GM18505 (cell line): Measurements from ENCODE around the gene SNX20.

Source experiments
- ATAC-seq: cut with Tn5 transposase; IDR thresholded peaks from one replicate; pipeline ENCODE4 v1.9.1; 2021; ENCODE audit not compliant: unreplicated experiment
- POLR2A ChIP-seq: IDR thresholded peaks from 4 replicates; pipeline ENCODE4 v1.6.1; 2011; ENCODE audit warnings: borderline replicate concordance; ENCODE audit not compliant: insufficient read depth, insufficient read length; ENCODE audit errors: extremely low read depth

SNX20 gene

DNA sequence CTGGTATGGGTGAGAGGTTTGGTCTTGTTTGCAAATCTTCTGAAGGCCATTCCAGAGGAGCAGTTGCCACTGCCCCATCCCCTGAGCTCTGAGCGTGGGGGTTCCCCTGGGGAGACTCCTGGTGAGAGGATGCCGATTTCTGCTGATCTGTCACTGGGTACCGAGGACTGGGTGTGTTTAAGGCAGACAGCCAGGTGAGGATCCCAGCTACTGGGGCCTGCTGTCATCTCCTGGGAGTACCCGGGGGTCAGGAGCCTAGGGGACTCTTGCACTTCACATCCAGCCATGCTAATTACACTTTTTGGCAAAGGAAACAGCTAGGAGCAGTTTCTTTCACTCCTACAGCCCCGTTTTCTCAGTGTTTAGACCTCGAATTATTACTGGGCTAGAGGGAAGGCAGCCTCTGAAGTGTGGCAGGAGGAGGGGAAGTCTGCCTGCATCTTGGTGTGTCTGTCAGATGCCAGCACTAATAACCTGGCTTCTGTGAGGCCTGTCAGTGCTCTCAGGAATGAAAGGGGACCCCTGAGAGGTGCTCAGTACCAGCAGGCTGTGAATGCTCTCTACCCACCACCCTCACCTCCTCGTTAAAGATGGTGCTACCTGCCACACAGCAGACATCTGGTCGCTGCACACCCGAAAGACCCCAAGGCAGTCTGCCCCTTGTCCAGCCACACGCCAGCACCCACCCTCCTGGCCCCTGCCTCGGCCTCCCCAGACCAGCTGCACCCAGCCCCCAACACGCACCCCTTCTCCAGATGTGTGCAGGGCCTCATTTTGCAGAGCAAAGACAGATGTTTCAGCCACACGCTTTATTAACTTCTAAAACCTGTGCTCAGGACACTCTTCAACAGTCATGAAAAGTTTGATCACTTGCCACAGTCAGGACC, 43.2 kb downstream of the SNX20 start:
- no peak for TF ChIP-seq POLR2A
- no peak for ATAC-seq

DNA sequence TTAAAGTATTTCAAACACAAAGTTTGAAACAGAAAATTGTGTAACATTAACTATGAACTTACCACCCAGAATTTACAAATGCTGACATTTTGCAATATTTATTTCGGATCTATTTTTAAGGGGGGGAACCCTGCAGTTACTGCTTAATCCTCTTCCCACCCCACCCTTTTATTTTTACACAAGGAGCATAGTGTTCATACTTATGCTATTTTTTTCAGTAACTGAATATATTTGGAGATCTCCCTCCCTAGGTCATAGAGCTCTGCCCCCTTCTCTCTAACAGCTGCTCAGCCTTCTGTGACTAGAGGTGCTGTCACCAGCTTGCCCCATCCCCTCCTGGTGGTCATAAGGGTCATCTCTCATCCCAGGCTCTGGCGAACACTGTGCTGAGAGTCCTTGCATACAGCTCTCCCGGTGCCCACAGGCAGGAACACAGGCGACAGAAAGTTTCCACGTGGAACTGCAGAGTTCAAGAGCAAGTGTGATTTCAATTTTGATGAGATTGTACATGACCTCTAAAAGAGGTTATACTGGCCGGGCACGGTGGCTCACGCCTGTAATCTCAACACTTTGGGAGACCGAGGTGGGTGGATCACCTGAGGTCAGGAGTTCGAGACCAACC, 44.2 kb downstream of the SNX20 start:
- ATAC-seq, result no peak

DNA sequence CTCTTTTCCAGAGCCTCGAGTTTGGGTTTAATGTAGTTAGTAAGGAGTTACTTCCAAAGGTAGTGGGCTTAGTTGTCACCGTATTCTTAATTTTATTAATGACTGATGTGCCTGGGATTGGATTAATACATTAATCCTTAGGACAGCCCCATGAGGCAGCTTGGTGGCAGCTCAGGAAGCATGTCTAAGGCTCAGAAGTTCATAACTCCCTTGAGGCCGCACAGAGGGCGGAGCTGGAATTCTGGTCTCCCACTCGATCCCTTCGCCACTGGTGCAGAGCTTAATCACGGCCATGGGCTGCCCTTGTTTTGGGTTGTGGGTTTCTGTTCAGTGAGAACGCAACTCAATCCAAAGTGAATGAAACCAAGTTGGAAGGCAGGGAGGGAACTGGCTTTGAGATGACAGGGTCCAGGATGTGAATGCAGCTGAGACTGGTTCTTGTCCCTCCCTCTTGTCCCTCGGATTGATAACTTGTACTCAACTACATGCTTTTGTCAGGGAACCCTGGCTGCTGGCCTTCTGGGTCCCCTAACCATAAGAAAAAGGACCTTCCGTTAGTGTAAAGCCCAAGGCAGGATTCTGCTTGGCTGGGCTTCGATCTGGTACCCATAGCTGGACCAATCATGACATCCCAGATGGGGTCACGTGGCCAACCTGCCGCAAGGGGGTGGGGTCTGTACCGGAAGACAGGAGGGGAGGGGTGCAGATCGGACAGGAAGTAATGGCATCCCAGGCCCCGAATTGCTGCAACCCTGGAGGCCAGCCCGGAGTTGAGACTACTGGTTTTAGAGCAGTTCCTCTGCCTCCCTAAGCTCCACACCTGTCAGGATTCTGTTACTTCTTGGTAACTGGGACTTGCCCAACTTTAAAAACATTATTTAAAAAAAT, 45.4 kb downstream of the SNX20 start:
- ATAC-seq, result no peak
- no peak for TF ChIP-seq POLR2A

More for the DNA sequence above, 44.2 kb downstream of the SNX20 start:
- TF ChIP-seq POLR2A, result no peak

DNA sequence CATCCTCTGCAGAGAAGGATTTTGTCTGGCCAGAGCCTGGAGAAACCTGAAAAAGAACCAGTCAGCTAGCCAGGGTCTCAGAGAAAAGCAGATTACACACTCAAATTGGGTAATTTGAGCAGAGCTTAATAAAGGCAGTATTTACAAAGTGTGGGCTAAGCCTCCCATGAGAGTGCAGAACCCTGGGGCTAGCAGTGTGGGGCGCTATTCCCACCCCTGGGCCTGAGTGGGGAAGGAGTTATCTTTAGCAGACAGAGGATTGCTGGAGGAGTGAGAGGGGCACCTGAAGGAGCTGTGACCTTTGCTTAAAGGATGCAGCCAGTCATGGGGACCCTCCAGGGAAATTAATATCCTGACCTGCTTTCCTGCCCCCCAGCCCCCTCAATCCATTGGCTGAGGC, 46.2 kb downstream of the SNX20 start:
- TF ChIP-seq POLR2A, result no peak
- ATAC-seq, result no peak

DNA sequence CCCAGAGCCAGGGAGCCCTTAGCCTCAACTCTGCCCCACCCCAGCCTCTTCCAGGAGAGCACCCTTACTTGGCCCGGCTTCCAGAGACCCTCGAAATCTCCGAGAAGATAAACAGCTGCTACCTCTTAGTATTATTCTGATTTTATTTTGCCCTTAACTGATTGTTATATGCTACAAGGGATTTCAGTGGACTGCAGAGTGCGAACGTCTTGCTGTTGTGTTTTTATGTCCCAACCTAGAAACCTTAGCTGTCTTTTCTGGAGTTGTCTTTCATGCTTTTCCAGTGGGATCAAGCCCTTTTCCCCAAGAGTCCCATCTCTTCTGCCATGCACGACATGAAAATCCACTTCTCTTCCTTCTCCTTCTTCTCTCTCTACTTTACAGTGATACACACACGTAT, 47.0 kb downstream of the SNX20 start:
- no peak for TF ChIP-seq POLR2A
- ATAC-seq, result no peak

DNA sequence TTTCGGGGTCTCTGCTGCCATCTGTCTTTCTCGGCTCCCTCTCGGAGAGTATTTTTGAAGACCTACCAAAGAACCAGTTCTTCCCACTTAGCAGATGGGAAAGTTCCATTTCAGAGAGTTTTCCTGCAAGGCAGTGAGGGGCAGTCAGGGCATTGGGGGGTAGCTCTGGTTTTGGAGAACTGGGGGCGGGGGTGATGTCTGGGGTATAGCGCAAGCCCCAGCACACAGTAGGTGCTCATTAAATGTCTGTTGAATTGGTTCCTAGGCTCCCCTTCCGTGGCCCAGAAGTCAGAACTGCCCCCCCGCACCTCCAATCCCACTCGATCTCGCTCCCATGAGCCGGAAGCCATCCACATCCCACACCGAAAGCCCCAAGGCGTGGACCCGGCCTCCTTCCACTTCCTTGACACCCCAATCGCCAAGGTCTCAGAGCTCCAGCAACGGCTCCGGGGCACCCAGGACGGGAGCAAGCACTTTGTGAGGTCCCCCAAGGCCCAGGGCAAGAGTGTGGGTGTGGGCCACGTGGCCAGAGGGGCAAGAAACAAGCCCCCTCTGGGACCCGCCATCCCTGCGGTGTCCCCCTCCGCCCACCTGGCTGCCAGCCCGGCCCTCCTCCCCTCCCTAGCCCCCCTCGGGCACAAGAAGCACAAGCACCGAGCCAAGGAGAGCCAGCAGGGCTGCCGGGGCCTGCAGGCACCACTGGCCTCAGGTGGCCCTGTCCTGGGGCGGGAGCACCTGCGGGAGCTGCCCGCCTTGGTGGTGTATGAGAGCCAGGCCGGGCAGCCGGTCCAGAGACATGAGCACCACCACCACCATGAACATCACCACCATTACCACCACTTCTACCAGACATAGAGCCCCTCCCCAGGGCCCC, 47.9 kb downstream of the SNX20 start:
- no peak for TF ChIP-seq POLR2A
- ATAC-seq, result no peak

DNA sequence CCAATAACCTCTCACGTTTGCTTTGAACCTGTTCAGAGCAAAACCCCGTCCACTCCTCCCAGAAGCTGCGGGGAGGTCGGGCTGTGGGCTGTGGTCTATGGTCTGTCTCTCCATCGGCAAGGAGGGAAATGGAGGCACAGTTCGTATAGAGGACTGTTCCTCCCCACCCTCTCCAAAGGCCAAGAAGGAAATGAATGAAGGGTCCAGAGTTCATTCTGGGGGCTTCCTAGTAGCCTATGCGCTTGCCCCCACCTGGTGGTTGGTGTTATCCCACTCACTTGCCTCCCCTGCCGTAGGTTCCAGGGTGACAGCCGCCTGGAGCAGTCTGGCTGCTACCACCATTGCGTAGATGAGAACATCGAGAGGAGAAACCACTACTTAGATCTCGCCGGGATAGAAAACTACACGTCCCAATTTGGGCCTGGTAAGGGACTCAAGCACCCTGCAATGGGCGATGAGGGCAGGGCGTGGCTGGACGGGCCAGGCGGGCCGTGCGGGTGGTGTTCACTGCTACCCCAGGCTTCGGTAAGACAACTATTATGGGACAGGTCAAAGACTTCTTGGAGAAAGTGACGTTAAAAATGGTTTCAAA, 49.0 kb downstream of the SNX20 start:
- TF ChIP-seq POLR2A, result no peak
- no peak for ATAC-seq

DNA sequence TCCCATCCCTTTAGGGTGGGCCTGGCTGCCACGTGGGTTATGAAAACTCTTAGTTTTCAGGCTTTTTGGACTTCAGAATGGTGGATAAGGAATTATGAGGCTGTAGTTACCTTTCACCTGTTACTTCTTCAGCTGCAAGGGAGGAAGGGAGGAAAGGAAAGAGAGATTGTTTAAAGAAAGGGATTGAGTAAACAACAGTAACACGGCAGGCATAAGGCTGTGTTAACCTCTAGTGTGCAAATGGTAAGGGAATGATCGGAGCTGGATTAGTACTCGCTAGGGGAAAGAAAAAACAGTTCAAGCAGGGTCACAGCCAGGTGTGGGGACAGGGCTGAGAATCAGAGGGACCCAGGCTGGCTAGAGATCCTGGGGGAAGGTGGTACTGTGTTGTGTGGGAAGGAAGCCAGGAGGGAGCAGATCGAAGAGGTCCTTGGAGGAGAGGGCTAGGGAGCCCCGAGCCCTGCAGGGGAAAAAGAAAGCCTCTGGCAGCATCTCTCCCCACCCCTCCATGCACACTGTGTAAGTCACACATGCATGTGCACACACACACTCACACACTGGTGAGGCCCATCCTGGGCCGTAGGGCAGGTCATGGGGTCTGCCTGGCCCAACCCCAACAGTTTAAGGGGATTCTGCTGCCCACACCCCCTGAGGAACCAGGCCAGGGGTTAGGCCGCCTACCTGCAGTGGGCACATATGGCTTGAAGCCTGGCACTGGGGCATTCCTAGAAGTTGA, 49.7 kb downstream of the SNX20 start:
- no peak for TF ChIP-seq POLR2A
- no peak for ATAC-seq

DNA sequence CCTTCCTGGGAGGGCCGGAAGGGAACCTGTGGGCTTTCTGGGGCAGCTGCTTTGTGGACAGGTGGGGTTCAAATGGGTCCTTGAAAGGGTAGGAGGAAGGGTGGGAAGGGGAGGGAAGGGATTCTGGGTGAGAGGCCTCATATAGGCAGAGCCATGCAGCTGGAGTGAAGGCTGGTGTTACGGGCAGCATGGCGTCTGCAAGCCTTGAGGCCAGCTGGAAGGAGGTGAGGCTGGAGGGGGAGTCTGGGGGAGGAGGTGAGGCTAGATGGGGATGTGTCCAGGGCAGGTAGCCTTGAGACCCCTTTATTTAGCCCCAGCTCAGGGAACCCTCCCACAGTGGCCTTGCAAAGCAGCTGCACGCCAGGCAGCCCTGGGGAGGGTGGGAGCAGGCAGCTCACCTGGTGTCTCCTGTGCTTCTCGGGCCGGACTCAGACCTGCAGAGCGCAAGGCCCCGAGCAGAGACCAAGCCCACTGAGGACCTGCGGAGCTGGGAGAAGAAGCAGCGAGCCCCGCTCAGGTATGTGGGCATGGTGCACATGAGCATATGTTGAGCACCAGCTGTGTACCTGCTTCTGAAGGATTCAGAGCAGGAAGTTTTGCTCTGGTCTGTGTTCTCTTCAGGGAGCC, 50.6 kb downstream of the SNX20 start:
- TF ChIP-seq POLR2A, result no peak
- ATAC-seq, result no peak

DNA sequence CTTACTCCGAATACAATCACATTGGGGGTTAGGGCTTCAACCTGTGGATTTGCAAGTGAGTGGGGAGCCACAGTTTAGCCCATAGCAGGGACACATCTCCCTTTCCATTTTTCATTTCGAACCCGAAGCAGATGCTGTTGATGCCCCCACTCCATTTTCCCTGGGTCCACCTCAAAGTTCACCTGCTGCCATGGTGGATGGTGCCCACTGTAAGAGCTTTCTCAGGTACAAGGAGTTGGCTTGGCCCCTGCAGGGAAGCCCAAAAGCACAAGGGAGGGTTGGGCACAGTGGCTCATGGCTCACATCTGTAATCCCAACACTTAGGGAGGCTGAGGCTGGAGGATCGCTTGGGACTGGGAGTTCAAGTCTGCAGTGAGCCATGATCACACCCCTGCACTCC, 51.8 kb downstream of the SNX20 start:
- no peak for ATAC-seq
- TF ChIP-seq POLR2A, result no peak

DNA sequence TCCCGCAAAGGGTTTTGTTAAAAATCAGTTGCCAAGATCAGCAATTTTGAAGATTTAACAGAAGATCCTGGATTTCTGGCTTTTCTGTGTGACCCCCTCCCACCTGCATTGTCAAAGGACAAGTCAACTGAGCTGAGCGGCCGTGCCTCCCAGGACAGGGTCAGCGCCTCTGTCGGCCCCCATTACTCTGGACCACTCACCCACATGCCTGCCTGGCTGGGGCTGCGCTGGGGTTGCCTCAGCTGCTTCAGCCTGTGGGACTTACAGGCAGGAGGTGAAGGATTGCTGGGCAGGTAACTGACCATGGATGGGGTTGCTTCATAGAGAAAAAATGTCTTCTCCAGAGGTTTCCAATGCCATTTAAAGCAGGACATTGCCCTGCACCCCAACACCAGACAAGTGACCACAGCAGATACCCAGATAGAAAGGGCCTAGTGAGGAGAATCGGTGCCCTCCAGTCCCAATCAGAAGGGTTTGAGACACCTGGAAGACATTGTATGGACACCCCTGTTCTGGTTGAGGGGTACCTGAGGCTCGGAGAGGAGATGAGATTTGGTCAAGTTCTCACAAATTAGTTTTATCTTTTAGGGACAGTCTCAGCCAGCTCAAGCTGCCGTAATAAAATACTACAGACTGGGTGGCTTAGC, 52.8 kb downstream of the SNX20 start:
- no peak for ATAC-seq
- TF ChIP-seq POLR2A, result no peak
